ENCODE measurements around the gene TM4SF20.
"Not testable (repeated sequence)": the region's sequence is repeated elsewhere in the genome, so short reads cannot be mapped to it uniquely, and the experiment has no call there.

TM4SF20 gene

DNA sequence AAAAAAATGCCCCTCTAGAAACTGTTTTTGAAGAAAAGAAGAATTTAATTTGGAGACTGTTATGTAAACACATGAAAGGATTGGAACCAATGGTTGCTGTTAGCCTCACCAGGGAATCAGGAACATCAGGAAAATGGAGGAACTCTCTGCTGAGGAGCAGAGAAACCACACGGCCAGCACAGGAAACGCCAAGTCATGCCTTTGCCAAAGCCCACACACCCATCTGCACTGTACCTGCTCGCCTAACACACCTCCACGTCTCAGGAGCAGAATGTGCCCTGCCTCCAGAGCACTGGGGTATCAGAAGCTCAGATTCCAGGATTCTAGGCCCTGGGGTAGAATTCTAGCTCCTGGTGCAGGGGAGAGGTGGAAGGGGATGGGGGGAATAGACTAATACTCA, 18.5 kb upstream of the TM4SF20 start:
- no peak for DNase-seq

DNA sequence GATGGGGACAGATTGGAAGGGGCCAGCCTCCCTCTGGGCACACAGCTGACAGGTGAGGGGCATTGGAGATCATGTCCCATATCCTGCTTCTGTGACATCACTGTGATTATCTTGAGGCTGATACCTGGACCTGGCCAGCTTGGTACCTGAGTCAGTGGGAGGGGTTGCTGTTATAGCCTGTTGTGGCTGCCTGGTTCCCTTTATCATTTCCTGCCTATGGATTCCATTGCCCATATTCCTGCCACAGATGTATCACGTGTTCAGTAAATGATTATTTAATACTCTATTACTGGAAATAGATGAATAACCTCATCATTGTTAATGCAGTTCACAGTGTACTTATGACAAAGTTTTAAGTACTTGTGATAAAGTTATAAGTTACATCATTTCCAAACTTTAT, 16.4 kb upstream of the TM4SF20 start:
- DNase-seq: no peak

- DNase-seq: no peak
These were observed 15.3 kb upstream of the TM4SF20 start for GRCh38 chr2:227394401-227394800.

DNA sequence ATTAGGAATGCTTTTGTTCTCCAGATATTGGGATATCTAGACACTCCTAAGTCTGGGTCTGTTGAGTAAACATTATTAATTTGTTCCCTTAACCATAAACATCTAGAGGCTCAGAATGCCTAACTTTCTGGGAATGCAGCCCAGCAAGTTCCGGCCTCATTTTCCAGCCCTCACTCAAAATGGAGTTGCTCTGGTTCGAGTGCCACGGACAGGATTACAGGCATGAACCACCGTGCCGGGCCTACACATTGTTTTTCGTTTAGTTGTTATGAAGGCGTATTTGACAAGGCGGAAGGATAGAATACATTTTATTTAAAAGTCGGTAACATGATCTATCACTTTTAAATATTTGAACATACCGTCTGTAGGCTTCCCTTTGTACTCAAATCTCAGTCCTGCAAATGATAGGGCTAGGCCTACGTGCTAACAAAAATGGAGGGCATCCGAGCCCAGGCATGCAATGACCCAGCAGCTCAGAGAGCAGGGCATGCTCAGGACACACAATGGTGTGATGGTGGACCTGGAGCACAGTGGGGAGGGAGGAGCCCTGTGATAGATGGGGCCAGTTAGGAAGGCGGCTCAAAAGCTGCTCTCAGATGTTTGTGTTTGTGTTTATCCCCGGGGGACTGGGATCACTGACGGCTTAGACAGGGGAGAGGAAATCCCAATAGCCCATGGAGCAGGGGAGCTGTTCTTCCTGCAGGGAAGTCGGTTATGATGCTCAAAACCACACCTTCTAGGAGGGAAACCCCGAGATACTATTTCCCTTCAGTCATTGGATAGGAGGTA, 11.6 kb upstream of the TM4SF20 start:
- DNase-seq: no peak

- DNase-seq: no peak
These were observed 10.6 kb upstream of the TM4SF20 start for GRCh38 chr2:227389661-227390060.

GRCh38 chr2:227389231-227389630, 10.1 kb upstream of the TM4SF20 start:
- no peak for DNase-seq

DNA sequence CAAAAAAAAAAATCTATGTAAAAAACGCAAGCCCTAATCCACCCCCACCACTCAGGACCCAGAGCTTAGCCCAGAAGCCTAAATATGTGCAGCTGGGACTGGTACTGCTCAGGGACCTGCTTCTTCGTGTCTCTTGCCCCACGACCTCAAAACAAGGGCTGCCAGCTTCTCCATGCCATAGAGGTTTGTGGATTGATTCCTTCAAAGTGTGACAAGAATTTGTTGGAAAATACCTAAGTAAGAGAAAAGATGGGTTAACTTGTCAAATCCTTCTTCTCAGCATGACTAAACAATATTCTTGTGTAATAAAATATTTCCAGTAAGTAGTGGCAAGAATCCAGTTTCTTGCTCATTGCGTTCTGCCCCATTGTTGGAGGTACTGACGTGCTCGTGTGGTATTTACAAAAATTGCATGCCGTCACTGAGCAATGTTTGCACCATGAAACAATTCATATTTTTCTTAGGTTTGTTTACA, 9.5 kb upstream of the TM4SF20 start:
- DNase-seq: no peak

DNA sequence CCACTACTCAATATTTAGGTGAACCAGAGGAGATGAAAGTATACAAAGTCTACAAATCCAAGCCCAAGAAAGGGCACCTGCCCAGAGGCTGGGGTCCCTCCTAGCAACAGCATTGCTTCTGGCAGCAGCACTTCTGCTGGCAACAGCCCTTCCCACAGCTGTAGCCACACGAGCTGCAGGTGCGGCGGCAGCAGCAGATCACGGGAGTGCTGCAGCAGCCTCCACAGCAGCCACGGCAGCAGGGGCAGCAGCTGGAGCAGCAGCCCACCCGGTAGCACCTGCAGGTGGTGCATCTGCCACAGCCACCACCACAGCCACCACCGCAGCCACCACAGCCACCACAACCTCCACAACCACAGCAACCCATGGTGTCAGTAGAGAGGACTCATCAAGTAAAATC, 8.5 kb upstream of the TM4SF20 start, which contains the start of gene SCYGR1:
Gene SCYGR1, minus strand, starts transcription at position 367 of the 400 bp plus-strand sequence. Its CDS starts 0 bp downstream, at position 367.
- not testable (repeated sequence) for DNase-seq

DNA sequence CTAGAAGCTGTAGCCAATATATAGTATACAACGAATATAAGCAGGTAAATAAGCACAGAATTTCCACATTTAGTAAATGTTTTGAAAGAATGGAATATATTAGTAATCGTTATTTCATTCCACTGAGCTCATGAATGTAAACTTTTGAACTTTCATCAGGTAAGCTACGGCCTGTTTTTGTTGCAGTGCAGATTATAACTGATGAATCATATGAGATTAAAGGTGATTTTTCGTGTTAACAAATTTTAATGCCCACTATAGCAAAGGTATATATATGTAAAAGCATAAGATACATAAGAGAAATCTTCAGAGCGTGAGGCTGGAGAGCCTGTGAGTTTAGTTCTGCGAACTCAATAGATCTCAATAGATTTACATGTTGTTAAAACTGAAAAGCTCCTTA, 7.5 kb upstream of the TM4SF20 start:
- DNase-seq: no peak

GRCh38 chr2:227383686-227384085, 4.6 kb upstream of the TM4SF20 start:
- DNase-seq: no peak

DNA sequence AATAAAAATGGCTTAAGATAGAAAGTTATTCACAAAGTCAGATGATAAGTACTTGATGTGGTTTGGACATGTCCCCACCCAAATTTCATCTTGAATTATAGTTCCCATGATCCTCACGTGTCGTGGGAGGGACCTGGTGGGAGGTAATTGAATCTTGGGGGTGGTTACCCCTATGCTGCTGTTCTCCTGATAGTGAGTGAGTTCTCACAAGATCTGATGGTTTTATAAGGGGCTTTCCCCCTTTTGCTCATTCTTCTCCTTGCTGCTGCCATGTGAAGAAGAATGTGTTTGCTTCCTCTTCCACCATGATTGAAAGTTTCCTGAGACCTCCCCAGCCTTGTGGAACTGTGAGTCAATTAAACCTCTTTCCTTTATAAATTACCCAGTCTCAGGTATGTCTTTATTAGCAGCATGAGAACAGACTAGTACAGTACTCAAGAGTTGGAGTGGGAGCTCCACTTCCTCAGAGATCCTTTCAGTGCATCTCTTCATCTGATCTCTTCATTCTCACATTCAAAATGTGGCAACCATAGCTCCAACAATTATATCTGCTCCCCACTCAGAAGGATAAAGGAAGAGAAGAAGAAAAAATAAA, 3.2 kb upstream of the TM4SF20 start:
- DNase-seq: not testable (repeated sequence)

DNA sequence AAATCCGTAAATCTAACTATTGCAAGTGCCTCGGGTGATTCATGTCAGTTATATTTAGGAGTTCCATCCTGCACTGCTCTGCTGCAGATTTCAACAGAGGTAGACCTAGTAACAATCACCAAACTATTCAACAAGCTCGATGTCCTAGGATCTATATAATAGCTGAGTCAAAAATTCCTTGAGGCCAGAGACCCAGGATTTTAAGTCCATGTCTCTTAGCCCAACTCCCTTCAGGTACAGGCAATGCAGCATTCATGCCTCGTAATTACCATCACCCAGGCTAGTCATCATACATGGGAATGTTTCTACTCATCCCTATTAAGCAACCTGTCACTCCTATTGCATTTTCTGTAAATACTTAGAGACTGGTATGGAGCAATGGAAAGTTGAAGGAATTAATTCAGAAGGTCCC, 729 bp downstream of the TM4SF20 start:
- no peak for DNase-seq

DNA sequence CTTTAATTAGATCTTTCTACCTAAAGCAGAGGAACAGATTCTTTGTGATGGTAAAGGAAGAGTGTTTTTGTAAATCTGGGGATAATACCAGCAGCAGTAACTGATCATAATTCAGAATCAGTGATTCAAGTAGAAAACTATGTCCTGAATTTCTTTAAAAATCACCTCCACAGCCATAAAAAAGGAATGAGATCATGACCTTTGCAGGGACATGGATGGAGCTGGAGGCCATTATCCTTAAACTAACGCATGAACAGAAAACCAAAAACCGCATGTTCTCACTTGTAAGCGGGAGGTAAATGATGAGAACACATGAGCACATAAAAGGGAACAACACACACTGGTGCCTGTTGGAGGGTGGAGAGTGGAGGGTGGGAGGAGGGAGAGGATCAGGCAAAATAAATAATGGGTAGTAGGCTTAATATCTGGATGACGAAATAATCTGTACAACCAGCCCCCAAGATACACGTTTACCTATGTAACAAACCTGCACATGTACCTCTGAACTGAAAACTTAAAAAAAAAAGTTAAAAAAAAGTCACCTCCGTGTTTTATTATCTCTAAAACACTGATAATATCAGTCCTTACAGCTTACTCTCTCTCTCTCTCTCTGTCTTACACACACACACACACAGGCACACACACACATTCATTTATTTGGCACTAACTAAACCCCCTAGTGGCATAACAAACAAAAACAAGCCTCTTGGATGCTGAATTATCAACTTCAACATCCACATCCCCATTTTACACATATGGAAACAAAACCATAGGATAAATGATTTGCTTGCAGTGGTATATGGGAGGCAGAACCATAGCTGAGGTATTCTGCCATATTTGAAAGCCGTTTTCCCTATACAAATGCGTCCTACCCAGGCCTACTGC, 1.4 kb downstream of the TM4SF20 start:
- no peak for DNase-seq

- DNase-seq: no peak
These were observed 2.3 kb downstream of the TM4SF20 start for GRCh38 chr2:227376656-227377396.

GRCh38 chr2:227374158-227374557, 4.9 kb downstream of the TM4SF20 start:
- DNase-seq: no peak

DNA sequence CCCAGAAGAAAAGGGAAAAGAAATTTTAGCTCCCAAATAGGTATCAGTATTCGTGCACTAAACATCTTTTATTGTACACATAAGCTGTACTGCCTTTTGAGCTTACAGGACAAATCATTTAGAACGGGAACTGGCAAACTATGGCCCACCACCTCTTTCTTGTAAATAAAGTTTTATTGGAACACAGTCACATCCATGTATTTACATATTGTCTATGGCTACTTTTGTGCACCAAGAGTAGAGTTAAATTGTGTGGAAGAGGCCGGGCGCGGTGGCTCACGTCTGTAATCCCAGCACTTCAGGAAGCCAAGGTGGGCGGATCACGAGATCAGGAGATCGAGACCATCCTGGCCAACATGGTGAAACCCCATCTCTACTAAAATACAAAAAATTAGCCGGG, 5.7 kb downstream of the TM4SF20 start:
- no peak for DNase-seq

GRCh38 chr2:227370791-227371312, 8.3 kb downstream of the TM4SF20 start:
- DNase-seq: no peak

DNA sequence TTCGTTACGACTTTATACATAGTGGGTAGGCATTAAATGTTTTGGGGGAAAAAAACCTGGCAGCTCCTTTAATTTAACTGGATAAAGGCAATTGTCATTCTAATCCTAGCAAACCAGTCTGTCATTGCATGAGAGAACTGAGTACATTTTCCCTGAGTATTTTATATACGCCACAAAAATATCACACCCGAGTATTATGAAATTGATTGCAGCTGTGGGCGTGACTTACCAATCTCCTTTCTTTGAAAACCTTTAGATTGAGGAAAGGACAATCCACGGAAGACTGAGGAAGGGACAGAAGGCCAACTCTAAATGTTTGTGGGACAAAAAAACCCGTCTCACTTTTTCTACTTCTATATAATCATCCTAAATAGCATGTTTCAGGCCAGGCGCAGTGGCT, 9.0 kb downstream of the TM4SF20 start:
- no peak for DNase-seq

- DNase-seq: no peak
These were observed 10.5 kb downstream of the TM4SF20 start for GRCh38 chr2:227368574-227368973.

DNA sequence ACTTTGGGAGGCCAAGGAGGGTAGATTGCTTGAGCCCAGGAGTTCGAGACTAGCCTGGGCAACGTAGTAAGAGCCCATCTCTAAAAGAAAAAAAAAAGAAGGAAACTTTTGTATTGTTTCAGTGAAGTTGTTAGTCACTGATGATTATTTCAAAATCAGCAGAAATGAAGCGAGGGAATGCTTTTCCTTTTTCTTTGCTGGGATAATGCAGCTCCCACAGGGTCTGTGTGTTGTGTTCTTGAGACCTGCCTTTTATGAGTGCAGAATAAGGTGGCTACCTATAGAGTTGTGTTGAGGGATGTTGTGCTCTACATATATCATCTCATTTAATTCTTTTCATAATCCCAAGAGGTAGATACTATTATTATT, 11.7 kb downstream of the TM4SF20 start:
- DNase-seq: no peak

GRCh38 chr2:227366769-227367426, 12.2 kb downstream of the TM4SF20 start:
- no peak for DNase-seq

GRCh38 chr2:227365833-227366232, 13.3 kb downstream of the TM4SF20 start:
- DNase-seq: no peak

Data from T1000 (cell line).